ENCODE data around the gene TTLL11.
A peak's percentile ranks its signal among the peaks of the same experiment; 100 is the strongest.

The TTLL11 gene

DNA sequence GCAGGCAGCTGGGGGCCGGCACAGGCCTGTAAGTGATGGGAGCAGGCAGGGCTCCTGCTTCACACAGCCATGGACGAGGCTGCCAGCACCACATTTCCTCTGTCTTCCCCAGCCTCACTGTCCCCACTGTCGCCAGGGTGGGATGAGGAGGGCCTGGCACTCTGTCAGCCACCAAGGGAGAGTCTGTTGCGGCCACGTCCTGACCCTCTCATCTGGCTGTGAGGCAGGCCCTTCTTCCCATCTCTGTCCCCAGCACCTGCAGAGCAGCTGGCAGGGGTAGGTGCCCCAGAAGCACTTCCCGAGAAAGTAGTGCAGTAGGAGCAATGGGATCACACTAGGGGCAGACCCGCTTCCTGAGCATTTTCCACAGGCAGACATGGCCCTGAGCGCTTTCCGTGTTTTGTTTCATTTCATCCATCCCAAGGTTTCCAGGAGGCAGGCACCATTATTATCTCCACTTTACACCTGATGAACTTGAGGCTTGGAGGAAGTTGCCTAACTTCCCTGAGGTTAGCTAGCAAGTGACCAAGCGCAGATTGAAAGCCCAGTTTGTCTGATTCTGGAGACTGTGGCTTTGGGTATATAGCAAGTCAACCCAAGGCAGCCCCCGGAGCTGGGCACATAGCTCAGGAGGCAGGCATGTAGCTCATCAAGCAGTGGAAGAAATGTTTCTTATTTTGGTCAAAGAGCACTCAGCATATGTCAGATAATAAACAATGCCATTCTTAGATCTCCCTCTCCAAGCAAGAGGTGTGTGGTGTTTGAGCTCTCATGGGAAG lies 239.3 kb downstream of the TTLL11 start:
- DNase-seq (ENCODE audit: low spot score) = no peak
- Histone ChIP-seq H2BK12ac (ENCODE audit: low read length) (peak overlapping the region; percentile 63), H3K27ac (replicated peaks; ENCODE audit: low read length) (no peak overlapping the region), H3K4ac (ENCODE audit: low read length) (no peak overlapping the region), H3K14ac (ENCODE audit: low read length) (no peak overlapping the region), H2BK15ac (ENCODE audit: low read length) (no peak overlapping the region), H3K9ac (ENCODE audit: low read depth, low read length, poor library complexity) (peak overlapping the region; percentile 50), H3K27me3 (ENCODE audit: control insufficient read depth in 3 of 3, insufficient read depth in 3 of 3, low read depth in 1 of 3, low read length in 3 of 3) (peaks cover 0 to 39% (median 0%) of the 10 kb centered on the region in 3 experiments), H3K4me3 (ENCODE audit: low read length in 2 of 2) (no peak overlapping the region), H4K91ac (ENCODE audit: low read depth, low read length, poor library complexity) (no peak overlapping the region), H2BK120ac (ENCODE audit: low read depth, low read length) (no peak overlapping the region), H2AFZ (ENCODE audit: low read length) (no peak overlapping the region), H3K18ac (ENCODE audit: low read length) (peak overlapping the region; percentile 42), H4K8ac (ENCODE audit: low read depth, low read length) (no peak overlapping the region), H3K4me2 (ENCODE audit: insufficient read depth, low read length, poor library complexity, severe bottlenecking) (no peak overlapping the region), H3K23ac (ENCODE audit: low read depth, low read length, poor library complexity) (no peak overlapping the region), H3K36me3 (replicated peaks in 1 of 2; ENCODE audit: control insufficient read depth in 2 of 2, insufficient read depth in 2 of 2, low read length in 2 of 2) (no peaks in the 10 kb centered on the region), H3K4me1 (ENCODE audit: control insufficient read depth in 2 of 2, insufficient read depth in 1 of 2, low read depth in 1 of 2, low read length in 2 of 2) (peaks cover 0 to 3% of the 10 kb centered on the region in 2 donors), H2AK5ac (ENCODE audit: low read depth, low read length) (peak overlapping the region; percentile 77), H3K79me1 (ENCODE audit: low read depth, low read length) (no peaks in the 10 kb centered on the region), H3K9me3 (replicated peaks in 1 of 2; ENCODE audit: control insufficient read depth in 2 of 2, insufficient read depth in 1 of 2, low read depth in 1 of 2, low read length in 2 of 2) (no peaks in the 10 kb centered on the region), H2BK5ac (ENCODE audit: low read length) (no peak overlapping the region)
- no CpG with 5 or more reads among the region's 11 CpGs for WGBS, 2 donors (ENCODE audit: extremely low coverage in 2 of 2, insufficient read length in 2 of 2, insufficient replicate concordance in 1 of 2)

DNA sequence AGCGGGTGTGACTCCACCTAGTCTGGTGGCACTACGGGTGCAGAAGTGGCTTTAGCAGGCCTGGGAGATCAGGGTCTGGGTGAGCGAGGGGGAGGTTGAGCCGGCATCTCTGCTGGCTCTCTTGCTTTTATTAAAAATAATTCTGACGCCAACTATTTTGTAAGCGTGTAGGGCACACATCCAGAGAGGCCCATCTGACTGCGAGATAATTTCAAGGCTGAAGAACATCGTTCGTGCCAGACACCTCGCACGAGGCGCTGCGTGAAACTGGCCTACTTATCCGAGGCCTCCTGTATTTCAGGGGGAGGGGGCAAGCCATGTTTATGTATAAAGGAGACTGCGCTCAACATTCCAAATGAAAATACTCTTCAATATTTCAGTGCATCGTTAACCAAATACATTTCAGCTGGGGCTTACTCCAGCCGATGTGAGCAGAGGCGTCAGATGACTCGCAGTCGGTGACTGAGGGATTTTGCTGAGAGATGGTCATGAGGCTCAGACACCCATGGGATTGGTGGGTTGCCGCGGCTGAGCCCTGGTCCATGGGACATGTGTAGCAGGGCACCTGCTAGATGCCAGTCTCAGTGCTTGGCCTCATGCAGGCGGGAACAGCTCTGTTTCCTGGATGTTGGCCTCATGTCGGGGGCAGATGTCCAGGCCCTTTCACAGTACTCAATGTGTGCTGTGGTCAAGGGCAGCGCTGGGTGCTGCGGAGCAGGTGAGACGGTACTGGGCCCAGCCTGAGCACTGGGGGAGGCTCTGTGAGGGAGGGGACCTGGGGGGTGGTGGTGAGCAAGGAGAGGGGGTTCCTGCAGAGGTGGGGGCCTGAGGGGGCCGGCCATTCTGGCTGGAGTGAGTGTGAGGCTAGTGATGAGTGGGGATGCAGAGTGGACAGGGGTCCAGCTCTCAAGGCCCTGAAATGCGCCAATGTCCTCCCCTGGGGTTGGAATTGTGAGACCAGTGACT lies 240.2 kb downstream of the TTLL11 start:
- Histone ChIP-seq H3K14ac (ENCODE audit: low read length) (no peak overlapping the region), H2BK15ac (ENCODE audit: low read length) (no peak overlapping the region), H3K27me3 (ENCODE audit: control insufficient read depth in 3 of 3, insufficient read depth in 3 of 3, low read depth in 1 of 3, low read length in 3 of 3) (peaks cover 0 to 39% (median 0%) of the 10 kb centered on the region in 3 experiments), H3K4ac (ENCODE audit: low read length) (peak overlapping the region; percentile 76), H3K4me3 (ENCODE audit: low read length in 2 of 2) (no peak overlapping the region), H2BK5ac (ENCODE audit: low read length) (no peak overlapping the region), H3K23ac (ENCODE audit: low read depth, low read length, poor library complexity) (no peak overlapping the region), H3K9ac (ENCODE audit: low read depth, low read length, poor library complexity) (no peak overlapping the region), H4K91ac (ENCODE audit: low read depth, low read length, poor library complexity) (peak overlapping the region; percentile 0), H3K18ac (ENCODE audit: low read length) (peak overlapping the region; percentile 45), H3K36me3 (replicated peaks in 1 of 2; ENCODE audit: control insufficient read depth in 2 of 2, insufficient read depth in 2 of 2, low read length in 2 of 2) (no peaks in the 10 kb centered on the region), H2AFZ (ENCODE audit: low read length) (no peak overlapping the region), H3K4me1 (ENCODE audit: control insufficient read depth in 2 of 2, insufficient read depth in 1 of 2, low read depth in 1 of 2, low read length in 2 of 2) (peaks cover 0 to 1% of the 10 kb centered on the region in 2 donors), H2BK120ac (ENCODE audit: low read depth, low read length) (no peak overlapping the region), H3K27ac (replicated peaks; ENCODE audit: low read length) (no peak overlapping the region), H4K8ac (ENCODE audit: low read depth, low read length) (no peak overlapping the region), H3K9me3 (replicated peaks in 1 of 2; ENCODE audit: control insufficient read depth in 2 of 2, insufficient read depth in 1 of 2, low read depth in 1 of 2, low read length in 2 of 2) (no peaks in the 10 kb centered on the region), H2AK5ac (ENCODE audit: low read depth, low read length) (peak overlapping the region; percentile 77), H3K4me2 (ENCODE audit: insufficient read depth, low read length, poor library complexity, severe bottlenecking) (no peak overlapping the region), H3K79me1 (ENCODE audit: low read depth, low read length) (no peaks in the 10 kb centered on the region), H2BK12ac (ENCODE audit: low read length) (peak overlapping the region; percentile 63)
- no CpG with 5 or more reads among the region's 29 CpGs for WGBS, 2 donors (ENCODE audit: extremely low coverage in 2 of 2, insufficient read length in 2 of 2, insufficient replicate concordance in 1 of 2)
- DNase-seq (ENCODE audit: low spot score) = no peak

DNA sequence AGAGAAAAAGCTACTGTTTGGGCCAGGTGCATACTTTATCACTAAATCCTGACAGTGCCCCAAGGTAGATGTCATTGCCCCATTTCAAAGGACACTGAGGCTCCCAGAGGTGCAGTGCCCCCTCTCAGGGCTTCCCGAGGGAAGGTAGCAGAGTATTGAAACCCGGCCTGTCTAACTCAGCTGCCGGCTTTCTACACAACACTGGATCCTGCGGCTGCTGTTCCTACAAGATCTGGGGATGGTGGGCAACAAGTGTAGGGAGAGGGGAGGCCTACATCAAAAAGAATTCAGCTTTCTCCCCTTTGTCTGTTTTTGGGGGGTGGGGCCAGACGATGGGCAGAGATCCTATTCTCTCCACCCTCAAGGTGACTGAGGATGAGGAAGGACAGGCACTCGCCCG lies 240.9 kb downstream of the TTLL11 start:
- Histone ChIP-seq H4K91ac (ENCODE audit: low read depth, low read length, poor library complexity) (no peak overlapping the region), H2BK15ac (ENCODE audit: low read length) (no peak overlapping the region), H3K4me2 (ENCODE audit: insufficient read depth, low read length, poor library complexity, severe bottlenecking) (no peak overlapping the region), H2BK12ac (ENCODE audit: low read length) (no peak overlapping the region), H3K79me1 (ENCODE audit: low read depth, low read length) (no peaks in the 10 kb centered on the region), H3K9me3 (replicated peaks in 1 of 2; ENCODE audit: control insufficient read depth in 2 of 2, insufficient read depth in 1 of 2, low read depth in 1 of 2, low read length in 2 of 2) (no peaks in the 10 kb centered on the region), H3K27me3 (ENCODE audit: control insufficient read depth in 3 of 3, insufficient read depth in 3 of 3, low read depth in 1 of 3, low read length in 3 of 3) (peaks cover 0 to 39% (median 0%) of the 10 kb centered on the region in 3 experiments), H3K4me1 (ENCODE audit: control insufficient read depth in 2 of 2, insufficient read depth in 1 of 2, low read depth in 1 of 2, low read length in 2 of 2) (no peaks in the 10 kb centered on the region), H3K36me3 (replicated peaks in 1 of 2; ENCODE audit: control insufficient read depth in 2 of 2, insufficient read depth in 2 of 2, low read length in 2 of 2) (no peaks in the 10 kb centered on the region), H2AFZ (ENCODE audit: low read length) (no peak overlapping the region), H3K9ac (ENCODE audit: low read depth, low read length, poor library complexity) (no peak overlapping the region), H3K27ac (replicated peaks; ENCODE audit: low read length) (no peak overlapping the region), H2AK5ac (ENCODE audit: low read depth, low read length) (no peak overlapping the region), H3K18ac (ENCODE audit: low read length) (no peak overlapping the region), H3K4ac (ENCODE audit: low read length) (no peak overlapping the region), H2BK120ac (ENCODE audit: low read depth, low read length) (no peak overlapping the region), H3K14ac (ENCODE audit: low read length) (no peak overlapping the region), H2BK5ac (ENCODE audit: low read length) (no peak overlapping the region), H3K23ac (ENCODE audit: low read depth, low read length, poor library complexity) (peak overlapping the region; percentile 30), H4K8ac (ENCODE audit: low read depth, low read length) (no peak overlapping the region), H3K4me3 (ENCODE audit: low read length in 2 of 2) (no peak overlapping the region)
- no CpG with 5 or more reads among the region's 7 CpGs for WGBS, 2 donors (ENCODE audit: extremely low coverage in 2 of 2, insufficient read length in 2 of 2, insufficient replicate concordance in 1 of 2)
- DNase-seq (ENCODE audit: low spot score) = no peak

DNA sequence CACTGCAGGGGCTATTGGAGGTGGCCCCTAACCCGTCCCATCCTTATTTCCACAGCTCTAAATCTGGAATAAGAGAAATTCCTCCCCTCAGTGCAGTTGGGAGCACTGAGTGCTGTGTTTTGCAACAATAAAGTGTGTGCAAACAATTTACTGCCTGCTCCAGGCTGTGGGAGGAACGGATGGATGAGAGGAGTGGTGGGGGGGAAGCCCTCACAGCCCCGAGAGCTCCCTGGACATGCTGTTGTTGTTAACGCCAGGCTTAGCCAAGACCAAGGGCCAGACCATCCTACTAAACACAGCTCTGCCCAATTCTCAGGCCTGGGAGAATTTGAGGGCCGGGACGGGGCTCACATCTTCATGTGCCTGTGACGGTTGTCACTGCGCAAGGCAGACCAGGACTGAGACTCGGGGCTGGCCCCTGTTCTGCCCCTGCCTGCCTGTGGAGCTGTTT lies 241.4 kb downstream of the TTLL11 start:
- WGBS, 2 donors (ENCODE audit: extremely low coverage in 2 of 2, insufficient read length in 2 of 2, insufficient replicate concordance in 1 of 2) = no CpG with 5 or more reads among the region's 9 CpGs
- H4K8ac ChIP-seq (ENCODE audit: low read depth, low read length) = no peak overlapping the region

More for the DNA sequence above, 241.4 kb downstream of the TTLL11 start:
- Histone ChIP-seq H2BK12ac (ENCODE audit: low read length) (no peak overlapping the region), H3K27me3 (ENCODE audit: control insufficient read depth in 3 of 3, insufficient read depth in 3 of 3, low read depth in 1 of 3, low read length in 3 of 3) (peaks cover 0 to 33% (median 0%) of the 10 kb centered on the region in 3 experiments), H3K36me3 (replicated peaks in 1 of 2; ENCODE audit: control insufficient read depth in 2 of 2, insufficient read depth in 2 of 2, low read length in 2 of 2) (no peaks in the 10 kb centered on the region), H2AFZ (ENCODE audit: low read length) (no peak overlapping the region), H2BK15ac (ENCODE audit: low read length) (no peak overlapping the region), H3K4me3 (ENCODE audit: low read length in 2 of 2) (no peak overlapping the region), H3K79me1 (ENCODE audit: low read depth, low read length) (no peaks in the 10 kb centered on the region), H4K91ac (ENCODE audit: low read depth, low read length, poor library complexity) (no peak overlapping the region), H2AK5ac (ENCODE audit: low read depth, low read length) (no peak overlapping the region), H3K27ac (replicated peaks; ENCODE audit: low read length) (no peak overlapping the region), H2BK5ac (ENCODE audit: low read length) (no peak overlapping the region), H3K4me1 (ENCODE audit: control insufficient read depth in 2 of 2, insufficient read depth in 1 of 2, low read depth in 1 of 2, low read length in 2 of 2) (no peaks in the 10 kb centered on the region), H3K4me2 (ENCODE audit: insufficient read depth, low read length, poor library complexity, severe bottlenecking) (no peak overlapping the region), H3K4ac (ENCODE audit: low read length) (no peak overlapping the region), H3K14ac (ENCODE audit: low read length) (no peak overlapping the region), H2BK120ac (ENCODE audit: low read depth, low read length) (no peak overlapping the region), H3K23ac (ENCODE audit: low read depth, low read length, poor library complexity) (peak overlapping the region; percentile 30), H3K18ac (ENCODE audit: low read length) (peak overlapping the region; percentile 28), H3K9me3 (replicated peaks in 1 of 2; ENCODE audit: control insufficient read depth in 2 of 2, insufficient read depth in 1 of 2, low read depth in 1 of 2, low read length in 2 of 2) (no peaks in the 10 kb centered on the region), H3K9ac (ENCODE audit: low read depth, low read length, poor library complexity) (no peak overlapping the region)
- no peak for DNase-seq (ENCODE audit: low spot score)
